LNCaP clone FGC (cell line): Measurements from ENCODE around the gene GSTT2B.
A peak's percentile ranks its signal among the peaks of the same experiment; 100 is the strongest.

ENCODE experiments used
- DNase-seq: peaks from one replicate; pipeline ENCODE4 v3.0.0-alpha.2; 2011; ENCODE audit warnings: low read depth
- H3K4me3 ChIP-seq: 2 replicates; pipeline ENCODE4 v1.5.1; 2011; ENCODE audit warnings: mild to moderate bottlenecking, low read depth, low read length, control low read depth
- TF ChIP-seq, protein P1 (sequence below): IDR thresholded peaks from 2 replicates; pipeline ENCODE4 v1.5.1; 2012; ENCODE audit warnings: mild to moderate bottlenecking; ENCODE audit not compliant: control insufficient read depth, insufficient read depth; ENCODE audit errors: extremely low read depth

GSTT2B gene

DNA sequence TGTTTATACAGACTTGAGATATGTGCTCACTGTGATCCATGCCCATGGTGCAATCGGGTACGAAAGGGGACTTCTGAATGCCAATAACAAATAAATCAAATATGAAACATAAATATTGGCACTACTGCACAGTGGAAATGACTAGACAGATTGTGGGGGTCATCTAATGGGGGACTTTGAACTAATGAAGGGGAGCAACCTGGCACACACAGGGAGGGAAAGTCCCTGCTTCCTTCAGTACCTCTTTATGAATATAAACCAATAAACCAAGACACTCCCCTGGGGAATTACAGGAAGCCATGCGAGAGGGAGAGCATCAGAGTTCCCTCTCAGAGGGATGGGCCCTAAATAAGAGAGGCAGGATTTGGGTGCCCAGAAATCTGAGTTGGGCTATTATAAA, 45.7 kb downstream of the GSTT2B start:
- DNase-seq, result no peak
- no peak overlapping the region for H3K4me3 ChIP-seq
- TF ChIP-seq, protein P1, sequence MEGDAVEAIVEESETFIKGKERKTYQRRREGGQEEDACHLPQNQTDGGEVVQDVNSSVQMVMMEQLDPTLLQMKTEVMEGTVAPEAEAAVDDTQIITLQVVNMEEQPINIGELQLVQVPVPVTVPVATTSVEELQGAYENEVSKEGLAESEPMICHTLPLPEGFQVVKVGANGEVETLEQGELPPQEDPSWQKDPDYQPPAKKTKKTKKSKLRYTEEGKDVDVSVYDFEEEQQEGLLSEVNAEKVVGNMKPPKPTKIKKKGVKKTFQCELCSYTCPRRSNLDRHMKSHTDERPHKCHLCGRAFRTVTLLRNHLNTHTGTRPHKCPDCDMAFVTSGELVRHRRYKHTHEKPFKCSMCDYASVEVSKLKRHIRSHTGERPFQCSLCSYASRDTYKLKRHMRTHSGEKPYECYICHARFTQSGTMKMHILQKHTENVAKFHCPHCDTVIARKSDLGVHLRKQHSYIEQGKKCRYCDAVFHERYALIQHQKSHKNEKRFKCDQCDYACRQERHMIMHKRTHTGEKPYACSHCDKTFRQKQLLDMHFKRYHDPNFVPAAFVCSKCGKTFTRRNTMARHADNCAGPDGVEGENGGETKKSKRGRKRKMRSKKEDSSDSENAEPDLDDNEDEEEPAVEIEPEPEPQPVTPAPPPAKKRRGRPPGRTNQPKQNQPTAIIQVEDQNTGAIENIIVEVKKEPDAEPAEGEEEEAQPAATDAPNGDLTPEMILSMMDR, result no peak

DNA sequence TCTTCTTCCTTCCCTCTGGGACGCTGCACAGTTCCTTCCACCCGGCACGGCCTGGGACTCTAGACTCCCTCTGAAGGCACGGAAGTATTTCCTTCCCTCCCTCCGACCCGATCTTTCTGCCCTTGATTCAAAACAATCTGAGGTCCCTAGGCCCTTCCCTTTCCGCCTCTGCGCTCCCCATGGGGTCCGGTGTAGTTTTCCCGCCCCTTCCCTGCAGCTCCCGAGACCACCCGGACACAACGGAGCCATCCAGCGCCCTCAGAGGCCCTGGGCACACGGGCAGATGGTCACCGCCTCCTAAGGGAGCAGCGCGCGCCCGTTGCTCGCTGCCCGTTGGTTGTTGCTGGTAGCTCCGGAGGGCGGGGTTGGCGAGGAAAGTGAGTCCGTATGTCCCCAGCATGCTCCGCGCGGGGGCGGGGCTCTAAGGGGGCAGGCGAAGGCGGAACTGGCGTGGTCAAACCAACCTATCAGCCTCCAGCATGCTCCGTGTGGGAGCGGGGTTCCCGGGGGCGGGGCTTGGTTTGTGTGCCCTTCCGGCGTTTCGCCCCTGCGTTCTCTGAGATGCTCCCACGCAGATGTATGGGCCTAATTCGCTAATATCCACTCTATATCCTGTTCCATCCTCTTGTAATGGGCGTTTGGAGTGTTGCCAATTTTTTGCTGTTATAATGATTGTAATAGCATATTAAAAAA, 47.2 kb downstream of the GSTT2B start:
- DNase-seq, result peak; percentile 97
- TF ChIP-seq, protein P1, result no peak

DNA sequence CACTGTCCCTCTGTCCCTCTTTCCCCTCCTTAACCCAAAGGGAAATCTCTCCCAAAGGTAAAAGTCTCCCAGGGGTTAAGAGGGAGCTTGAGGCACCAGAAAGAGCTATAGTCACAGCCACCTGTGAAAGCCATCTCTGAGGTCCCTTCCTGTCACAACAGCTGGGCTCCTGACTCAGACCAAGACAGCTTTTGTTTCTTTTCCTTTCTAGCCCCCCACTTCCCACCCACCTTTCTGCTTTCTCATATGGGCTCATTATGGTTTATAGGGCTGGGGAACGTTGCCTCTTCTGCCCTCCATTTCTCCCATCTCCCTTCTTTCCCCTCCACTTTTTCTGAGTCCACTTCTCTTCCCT, 47.7 kb downstream of the GSTT2B start:
- no peak for DNase-seq
- TF ChIP-seq, protein P1, result no peak
- H3K4me3 ChIP-seq, result peak overlapping the region; percentile 69

More for the DNA sequence above, 47.2 kb downstream of the GSTT2B start:
- H3K4me3 ChIP-seq, result peak overlapping the region; percentile 69

DNA sequence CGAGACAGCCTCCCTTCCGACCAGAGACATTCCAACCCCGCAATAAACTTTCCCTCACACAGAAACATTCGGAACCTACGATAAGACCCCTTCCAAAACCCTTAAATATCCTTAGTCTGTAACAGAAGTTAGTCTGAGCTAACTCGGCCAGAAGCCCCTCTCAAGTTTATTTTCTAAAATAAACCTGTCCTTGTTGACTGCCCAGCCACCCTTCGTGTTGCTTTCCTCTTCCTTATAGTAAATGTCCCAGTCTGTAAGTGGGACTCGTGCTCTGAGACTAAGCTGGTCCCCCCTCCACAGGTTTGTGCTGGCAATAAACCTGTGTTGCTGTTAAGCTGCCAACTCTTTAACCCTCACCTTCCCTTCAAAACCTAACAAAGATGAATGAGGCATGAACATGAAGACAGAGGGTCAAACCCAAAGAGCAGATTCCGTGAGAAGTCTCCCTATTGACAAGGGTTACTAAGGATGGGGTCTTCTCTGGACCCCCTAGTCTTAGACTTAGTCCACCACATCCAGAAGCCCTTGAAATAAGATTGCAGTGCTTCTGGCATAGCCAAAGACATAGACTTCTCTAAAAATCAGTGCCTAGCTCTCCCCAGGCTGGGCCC, 48.6 kb downstream of the GSTT2B start:
- DNase-seq, result no peak
- H3K4me3 ChIP-seq, result no peak overlapping the region
- TF ChIP-seq, protein P1, result no peak

DNA sequence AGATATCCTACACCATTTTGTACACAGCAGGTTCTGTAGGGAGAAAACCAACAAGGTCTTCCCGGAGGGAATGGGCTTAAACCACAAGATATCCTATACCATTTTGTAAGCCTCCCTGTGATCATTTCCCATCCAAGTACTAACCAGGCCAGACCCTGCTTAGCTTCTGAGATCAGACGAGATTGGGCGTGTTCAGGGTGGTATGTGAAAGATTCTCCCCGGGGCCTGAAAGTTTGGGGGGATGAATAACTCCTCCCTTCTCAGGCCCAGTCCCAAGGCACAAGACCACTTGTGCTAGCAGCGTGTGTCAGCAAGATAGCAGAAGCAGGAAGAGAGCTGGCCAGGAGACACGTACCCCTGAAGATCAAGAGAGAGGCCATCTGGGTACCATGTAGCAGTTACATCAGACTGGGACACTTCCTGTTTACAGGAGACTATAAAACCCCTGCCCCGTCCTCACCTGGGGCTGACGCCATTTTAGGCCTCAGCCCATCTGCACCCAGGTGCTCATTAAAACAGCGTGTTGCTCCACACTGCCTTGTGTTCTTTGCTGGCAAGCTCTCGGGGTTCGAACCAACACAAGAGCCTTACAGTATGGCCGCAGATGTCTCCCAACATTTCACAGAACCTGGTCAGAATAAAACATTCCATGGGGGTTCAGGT, 49.5 kb downstream of the GSTT2B start:
- no peak for DNase-seq
- TF ChIP-seq, protein P1, result no peak
- H3K4me3 ChIP-seq, result no peak overlapping the region

DNA sequence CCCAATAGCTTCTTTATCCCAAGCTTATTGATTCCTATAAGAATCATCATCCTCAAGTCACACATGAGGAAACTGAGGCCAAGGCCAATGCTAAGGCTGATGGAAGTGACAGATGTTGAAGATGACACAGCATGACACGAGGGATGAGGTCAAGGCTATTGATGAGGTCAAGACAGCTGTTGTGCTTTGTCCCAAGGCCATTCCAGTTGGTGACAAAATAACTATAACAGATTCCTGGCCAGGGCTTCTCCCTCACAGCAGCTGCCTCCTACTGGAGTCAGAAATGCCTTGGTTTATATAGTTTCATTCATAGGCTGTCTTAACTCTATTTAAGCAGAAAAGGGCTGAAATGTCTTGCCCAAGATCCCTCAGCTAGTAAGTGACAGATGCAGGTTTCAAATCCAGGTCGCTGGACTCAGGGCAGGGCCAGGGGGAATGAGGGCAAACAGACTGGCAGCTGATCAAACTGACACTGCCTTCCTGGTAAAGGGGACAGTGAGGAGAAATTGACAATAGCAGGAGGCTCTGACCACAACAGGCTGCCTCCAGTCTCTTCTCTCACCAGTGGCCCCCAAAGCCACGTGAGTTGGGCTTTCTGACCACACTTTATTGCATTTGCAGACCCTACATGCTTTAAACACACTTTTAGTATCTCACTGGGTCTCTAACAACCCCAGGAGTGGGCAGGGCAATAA, 50.4 kb downstream of the GSTT2B start:
- H3K4me3 ChIP-seq, result no peak overlapping the region
- TF ChIP-seq, protein P1, result no peak
- no peak for DNase-seq
